Inferior parietal cortex (tissue), 1 donor: ENCODE measurements around the gene GH1.
"Not testable (repeated sequence)": the region's sequence is repeated elsewhere in the genome, so short reads cannot be mapped to it uniquely, and the experiment has no call there.

Experiments used
- DNase-seq: peaks from one replicate; pipeline ENCODE4 v3.0.0-alpha.2; 2016; ENCODE audit errors: extremely low spot score

GH1 gene

DNA sequence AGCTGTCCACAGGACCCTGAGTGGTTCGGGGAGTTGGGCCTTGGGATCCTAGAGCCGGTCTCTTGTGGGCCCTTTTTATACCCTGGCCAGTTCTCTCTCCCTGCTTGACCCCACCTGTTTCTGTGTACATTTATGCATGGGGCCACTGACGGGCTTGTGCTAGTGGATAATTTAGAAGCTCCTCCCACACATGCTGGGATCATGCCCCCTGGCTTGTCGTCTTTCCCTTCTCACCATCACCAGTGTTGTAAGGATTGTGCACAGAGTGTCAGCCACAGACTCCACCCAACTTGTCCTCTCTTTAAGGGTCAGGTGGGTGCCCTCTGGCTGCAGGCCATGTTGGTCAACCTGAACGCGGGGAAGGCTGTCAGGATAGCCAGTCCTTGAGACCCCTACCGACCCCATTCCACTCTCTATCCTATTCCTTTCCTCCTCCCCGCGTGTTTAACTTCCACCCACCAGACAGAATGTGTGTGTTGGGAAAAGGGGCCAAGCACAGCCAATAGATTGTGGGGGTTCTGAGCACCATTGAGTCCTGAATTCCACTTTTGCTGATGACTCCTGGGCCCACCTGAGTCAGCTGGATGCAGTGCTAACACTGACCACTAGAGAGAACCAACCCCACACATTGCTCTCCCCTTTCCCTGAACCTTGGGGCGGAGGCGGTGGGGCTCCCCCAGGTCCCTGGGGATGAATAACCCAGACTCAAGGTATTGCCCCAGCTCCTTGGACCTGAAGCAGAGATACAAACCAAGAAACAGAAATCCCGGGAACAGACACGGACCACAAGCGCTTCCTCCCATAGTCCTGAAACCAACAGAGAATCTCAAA is 21.9 kb downstream of the GH1 start, which contains the start of gene CSH1:
Gene CSH1 (minus strand): TSS at position 51 of the 831 bp plus-strand sequence. CDS start 63 bp downstream, outside the sequence.
- not testable (repeated sequence) for DNase-seq

GRCh38 chr17:63894821-63895220 is 23.8 kb downstream of the GH1 start:
- DNase-seq, result not testable (repeated sequence)

GRCh38 chr17:63894021-63894420 is 24.6 kb downstream of the GH1 start:
- not testable (repeated sequence) for DNase-seq

- not testable (repeated sequence) for DNase-seq
Observed at GRCh38 chr17:63892316-63893037, 26.2 kb downstream of the GH1 start.

- peak; percentile 22 for DNase-seq
Observed at GRCh38 chr17:63889026-63889848, 29.4 kb downstream of the GH1 start.

DNA sequence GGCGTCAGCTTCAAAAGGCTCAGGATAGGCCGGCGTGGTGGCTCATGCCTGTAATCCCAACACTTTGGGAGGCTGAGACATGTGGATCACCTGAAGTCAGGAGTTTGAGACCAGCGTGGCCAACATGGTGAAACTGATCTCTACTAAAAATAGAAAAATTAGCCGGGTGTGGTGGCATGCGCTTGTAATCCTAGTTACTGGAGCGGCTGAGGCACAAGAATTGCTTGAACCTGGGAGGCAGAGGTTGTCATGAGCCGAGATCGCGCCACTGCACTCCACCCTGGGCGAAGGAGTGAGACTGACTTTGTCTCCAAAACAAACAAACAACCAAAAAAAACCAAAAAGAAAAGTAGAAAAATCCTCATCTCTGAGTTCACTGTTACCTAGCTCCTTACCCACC is 33.5 kb downstream of the GH1 start:
- not testable (repeated sequence) for DNase-seq

DNA sequence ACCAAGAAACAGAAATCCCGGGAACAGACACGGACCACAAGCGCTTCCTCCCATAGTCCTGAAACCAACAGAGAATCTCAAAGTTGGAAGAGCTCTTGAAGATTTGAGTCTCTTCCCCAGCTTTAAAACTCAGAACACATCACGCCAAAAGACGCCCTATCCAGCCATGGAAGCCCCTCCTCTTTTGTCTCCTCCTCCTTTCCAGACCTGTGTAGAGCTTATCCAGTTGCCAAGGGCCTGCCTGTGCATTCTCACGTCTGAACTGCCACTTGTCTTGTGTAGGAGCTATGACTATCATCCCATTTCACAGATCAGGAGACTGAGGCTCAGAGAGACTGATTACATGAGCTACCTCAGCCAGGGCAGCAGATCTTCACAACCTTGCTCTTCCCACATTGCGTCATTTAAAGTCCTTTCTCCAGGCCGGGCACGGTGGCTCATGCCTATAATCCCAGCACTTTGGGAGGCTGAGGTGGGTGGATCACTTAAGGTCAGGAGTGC is 36.0 kb downstream of the GH1 start:
- not testable (repeated sequence) for DNase-seq

DNA sequence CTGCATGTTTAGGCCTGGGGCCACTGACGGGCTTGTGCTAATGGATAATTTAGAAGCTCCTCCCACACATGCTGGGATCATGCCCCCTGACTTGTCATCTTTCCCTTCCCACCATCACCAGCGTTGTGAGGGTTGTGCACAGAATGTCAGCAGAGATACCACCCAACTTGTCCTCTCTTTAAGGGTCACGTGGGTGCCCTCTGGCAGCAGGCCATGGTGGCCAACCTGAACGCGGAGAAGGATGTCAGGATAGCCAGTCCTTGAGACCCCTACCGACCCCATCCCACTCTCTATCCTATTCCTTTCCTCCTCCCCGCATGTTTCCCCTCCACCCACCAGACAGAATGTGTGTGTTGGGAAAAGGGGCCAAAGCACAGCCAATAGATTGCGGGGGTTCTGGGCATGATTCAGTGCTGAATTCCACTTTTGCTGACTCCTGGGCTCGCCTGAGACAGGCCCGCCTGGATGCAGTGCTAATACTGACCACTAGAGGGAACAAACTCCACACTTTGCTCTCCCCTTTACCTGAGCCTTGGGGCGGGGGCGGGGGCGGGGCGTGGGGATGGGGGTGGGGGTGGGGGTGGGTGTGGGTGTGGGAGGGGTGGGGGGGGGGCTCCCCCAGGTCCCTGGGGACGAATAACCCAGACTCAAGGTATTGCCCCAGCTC is 36.6 kb downstream of the GH1 start, which contains the start of gene GH2:
Gene GH2 (minus strand): TSS at position 10 of the 667 bp plus-strand sequence. CDS start 143 bp downstream, outside the sequence.
- peak; percentile 17 for DNase-seq

GRCh38 chr17:63881337-63881736 is 37.3 kb downstream of the GH1 start:
- not testable (repeated sequence) for DNase-seq

DNA sequence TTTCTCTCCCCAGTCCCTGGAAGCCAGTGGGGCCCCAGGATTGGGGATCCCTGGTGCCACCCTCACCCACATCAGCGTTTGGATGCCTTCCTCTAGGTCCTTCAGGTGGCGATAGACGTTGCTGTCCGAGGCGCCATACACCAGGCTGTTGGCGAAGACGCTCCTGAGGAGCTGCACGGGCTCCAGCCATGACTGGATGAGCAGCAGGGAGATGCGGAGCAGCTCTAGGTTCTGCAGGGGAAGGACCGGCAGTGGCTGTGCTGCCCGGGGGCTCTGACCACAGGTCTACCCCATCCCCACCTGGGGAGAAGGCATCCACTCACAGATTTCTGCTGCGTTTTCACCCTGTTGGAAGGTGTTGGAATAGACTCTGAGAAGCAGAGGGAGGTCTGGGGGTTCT is 37.9 kb downstream of the GH1 start:
- DNase-seq, result no peak

GRCh38 chr17:63878413-63878812 is 40.2 kb downstream of the GH1 start:
- DNase-seq, result not testable (repeated sequence)

- not testable (repeated sequence) for DNase-seq
Observed at GRCh38 chr17:63874693-63875092, 43.9 kb downstream of the GH1 start.

DNA sequence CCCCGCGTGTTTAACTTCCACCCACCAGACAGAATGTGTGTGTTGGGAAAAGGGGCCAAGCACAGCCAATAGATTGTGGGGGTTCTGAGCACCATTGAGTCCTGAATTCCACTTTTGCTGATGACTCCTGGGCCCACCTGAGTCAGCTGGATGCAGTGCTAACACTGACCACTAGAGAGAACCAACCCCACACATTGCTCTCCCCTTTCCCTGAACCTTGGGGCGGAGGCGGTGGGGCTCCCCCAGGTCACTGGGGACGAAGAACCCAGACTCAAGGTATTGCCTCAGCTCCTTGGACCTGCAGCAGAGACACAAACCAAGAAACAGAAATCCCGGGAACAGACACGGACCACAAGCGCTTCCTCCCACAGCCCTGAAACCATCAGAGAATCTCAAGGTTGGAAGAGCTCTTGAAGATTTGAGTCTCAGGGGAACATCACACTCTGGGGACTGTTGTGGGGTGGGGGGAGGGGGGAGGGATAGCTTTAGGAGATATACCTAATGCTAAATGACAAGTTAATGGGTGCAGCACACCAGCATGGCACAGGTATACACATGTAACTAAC is 44.5 kb downstream of the GH1 start:
- not testable (repeated sequence) for DNase-seq

GRCh38 chr17:63873577-63873976 is 45.1 kb downstream of the GH1 start, which contains the start of gene CSH2:
TSS of gene CSH2 (minus strand) at chr17:63873677. CDS start at chr17:63873614, 63 bp downstream.
- not testable (repeated sequence) for DNase-seq

DNA sequence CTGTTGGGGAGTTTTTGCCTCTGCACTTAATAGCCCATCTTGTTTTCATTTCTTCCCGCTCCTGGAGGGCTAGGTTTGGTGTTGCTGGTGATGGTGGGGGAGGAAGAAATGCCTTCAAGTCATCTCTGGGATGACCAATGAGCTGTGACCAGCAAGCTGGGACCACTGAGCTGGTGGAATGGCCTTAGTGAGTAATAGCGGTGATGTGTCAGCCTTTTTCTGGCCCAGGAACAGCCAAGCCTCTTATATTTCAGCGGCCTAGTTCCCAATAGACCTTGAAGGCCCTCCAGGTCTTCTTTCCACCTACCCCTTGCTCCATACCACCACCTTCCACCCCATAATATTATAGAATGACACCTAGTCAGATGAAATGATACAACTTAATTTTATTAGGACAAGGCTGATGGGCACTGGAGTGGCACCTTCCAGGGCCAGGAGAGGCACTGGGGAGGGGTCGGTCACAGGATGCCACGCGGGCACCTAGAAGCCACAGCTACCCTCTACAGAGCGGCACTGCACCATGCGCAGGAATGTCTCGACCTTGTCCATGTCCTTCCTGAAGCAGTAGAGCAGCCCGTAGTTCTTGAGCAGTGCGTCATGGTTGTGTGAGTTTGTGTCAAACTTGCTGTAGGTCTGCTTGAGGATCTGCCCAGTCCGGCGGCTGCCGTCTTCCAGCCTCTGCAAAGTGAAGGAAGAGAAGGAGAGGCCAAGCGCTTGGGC is 46.8 kb downstream of the GH1 start:
- DNase-seq, result not testable (repeated sequence)

GRCh38 chr17:63870292-63870665 is 48.4 kb downstream of the GH1 start:
- DNase-seq, result not testable (repeated sequence)

DNA sequence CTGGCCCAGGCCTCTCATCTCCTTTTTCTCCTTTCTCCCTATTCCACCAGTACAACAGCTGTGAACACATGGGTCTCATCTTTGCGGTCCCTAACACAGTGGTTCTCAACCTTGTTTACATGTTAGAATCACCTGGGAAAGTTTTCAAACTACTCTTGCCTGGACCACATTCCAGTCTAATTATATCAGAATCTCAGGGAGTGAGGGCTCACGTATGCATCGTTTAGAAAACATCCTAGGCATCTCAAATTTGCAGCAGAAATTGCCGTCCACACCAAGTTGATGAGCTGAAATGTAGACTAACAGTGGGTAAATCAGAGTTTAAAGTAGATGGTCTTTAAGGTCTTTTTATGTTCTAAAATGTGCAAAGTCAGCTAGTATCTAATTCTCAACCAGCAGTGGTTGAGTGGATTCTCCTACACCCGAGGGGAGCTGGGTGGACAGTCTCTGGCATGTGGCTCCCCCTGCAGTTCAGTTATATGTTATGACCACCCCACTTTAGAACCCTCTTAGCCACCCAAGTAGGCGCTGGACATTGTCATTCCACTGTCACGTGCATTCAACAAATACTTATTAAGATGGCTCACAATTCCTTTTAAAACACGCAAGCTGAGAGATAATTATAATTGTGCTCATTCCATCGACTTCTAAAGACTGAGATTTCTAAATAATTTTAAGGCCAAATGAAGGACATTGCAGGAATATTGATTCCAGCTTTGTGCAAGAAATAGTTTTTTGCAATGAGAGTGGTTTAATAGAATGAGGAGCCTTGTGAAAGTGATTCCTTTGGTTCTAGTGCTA is 48.9 kb downstream of the GH1 start:
- not testable (repeated sequence) for DNase-seq
